Activated CD8-positive, alpha-beta memory T cell treated with anti-CD3 and anti-CD28 coated beads, Interleukin-2, amount 50 U/mL, for 1 hour (primary cell): ENCODE measurements around the gene PRR15L.
"Not testable (repeated sequence)": the region's sequence is repeated elsewhere in the genome, so short reads cannot be mapped to it uniquely, and the experiment has no call there.

ENCODE experiments used
- DNase-seq: peaks from one replicate; pipeline ENCODE4 v3.0.0-alpha.2; 2020; ENCODE audit errors: extremely low read depth

PRR15L gene

DNA sequence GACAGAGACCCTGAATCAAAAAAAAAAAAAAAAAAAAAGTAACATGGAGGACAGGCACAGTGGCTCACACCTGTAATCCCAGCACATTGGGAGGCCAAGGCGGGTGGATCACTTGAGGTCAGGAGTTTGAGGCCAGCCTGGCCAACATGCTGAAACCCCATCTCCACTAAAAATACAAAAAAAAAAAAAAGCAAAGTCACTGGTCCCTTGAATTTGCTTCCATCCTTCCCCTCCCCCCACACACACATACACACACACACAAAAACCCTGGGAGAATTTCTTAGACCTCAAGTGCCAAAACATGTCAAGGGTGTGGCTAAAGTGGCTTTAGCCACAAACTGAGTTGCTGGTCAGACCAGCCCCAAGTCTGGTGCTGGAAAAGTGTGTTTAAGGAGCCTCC lies 30.8 kb upstream of the PRR15L start:
- DNase-seq = not testable (repeated sequence)

DNA sequence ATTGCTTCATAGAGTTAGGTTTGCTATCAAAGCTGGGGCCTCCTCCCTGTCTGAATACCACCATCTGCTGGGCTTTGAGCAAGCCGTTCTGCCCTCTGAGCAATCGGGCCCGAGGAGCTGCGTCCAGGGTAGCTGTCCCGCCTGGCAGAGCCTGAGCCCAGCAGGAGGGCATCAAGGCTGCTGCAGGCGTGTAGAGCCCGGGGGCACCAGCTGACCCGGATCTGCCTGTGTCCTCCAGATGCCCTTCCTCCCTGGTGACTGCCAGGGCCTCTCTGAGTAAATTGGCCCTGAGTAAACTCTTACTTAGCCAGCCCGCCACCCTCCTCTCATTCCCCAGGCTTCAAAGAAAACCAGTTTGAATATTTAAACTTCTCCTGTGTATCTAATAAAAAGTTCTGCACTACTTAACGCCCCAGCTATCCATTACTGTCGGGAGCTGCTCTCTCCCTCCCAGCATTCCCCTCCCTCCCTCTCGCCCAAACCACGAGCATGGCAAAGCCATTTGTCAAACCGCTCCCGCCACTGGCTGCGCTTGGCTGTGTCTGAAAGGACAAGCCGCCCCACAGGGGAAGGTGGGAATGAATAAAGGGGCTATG lies 29.7 kb upstream of the PRR15L start:
- DNase-seq = no peak

GRCh38 chr17:47986520-47986919 lies 28.8 kb upstream of the PRR15L start:
- no peak for DNase-seq

GRCh38 chr17:47983492-47984223 lies 26.0 kb upstream of the PRR15L start:
- no peak for DNase-seq

GRCh38 chr17:47982645-47983390 lies 25.1 kb upstream of the PRR15L start:
- DNase-seq = no peak

DNA sequence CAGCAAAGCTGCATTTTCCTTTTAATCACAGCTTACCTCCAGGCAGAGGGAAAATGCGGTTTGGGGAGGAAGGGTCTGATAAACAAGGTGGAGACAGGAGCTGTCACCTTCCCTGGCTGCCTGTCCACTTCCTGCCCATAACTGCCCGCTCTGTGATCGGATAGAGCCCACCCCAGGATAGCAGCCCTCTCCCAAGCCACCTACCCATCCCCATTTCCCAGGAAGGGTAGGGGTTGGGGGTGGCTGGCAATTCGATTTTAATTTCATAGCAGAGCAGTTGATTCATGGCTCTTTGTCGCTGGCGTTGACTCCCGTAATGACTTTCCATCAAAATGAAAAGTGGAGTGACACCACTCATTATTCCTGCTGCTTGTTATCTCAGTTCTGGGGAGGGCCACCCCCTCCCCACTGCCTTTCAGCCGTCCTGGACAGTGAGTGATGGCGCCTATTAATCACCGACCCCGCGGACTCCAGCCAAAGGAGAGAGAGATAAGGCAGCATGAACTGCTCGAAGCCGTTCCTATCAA lies 24.5 kb upstream of the PRR15L start:
- DNase-seq = no peak

DNA sequence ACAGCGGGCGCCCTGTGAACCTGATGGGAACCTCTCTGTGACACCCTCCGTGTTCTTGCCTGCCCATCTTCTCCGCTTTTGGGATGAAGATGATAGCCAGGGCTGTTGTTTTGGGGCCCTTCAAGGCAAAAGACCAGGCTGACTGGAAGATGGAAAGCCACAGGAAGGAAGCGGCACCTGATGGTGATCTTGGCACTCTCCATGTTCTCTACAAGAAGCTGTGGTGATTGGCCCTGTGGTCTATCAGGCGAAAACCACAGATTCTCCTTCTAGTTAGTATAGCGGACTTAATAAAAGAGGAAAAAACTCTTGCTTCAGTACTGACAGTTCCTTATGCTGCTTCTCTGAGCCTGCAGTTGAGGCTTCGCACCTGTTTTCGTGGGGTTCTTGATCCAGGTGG lies 23.8 kb upstream of the PRR15L start:
- DNase-seq = no peak

DNA sequence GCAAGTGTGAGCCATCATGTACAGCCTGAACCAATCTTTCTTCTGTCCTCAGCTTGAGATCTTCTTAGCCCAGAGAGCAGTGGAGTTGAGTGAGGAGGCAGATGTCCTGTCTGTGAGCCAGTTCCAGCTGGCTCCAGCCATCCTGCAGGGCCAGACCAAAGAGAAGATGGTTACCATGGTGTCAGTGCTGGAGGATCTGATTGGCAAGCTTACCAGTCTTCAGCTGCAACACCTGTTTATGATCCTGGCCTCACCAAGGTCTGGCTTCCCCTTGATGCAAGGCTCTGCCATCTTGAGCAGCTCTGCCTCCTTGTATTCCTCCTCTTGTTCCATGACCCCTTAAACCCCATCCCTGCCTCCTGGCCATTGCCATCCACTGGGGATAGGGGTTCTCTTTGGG lies 22.9 kb upstream of the PRR15L start:
- no peak for DNase-seq

DNA sequence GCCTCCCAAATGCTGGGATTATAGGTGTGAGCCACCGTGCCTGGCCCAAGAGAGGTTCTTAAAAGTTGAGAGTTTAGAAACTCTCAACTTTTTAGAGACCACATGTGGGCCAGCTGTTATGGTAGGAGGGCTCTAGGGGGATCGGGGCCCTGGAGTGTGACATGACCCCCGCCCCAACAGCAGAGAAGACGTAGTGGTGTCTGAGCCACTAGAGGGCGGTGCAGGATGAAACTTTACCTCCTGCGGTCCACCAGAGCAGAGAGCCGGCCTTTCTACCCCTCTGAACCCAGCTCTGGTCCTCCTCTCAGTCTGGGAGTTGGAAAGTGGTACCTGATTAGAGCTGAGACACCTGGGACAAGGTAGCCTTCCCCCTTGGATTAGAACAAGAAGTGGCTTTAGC lies 20.6 kb upstream of the PRR15L start:
- no peak for DNase-seq

- DNase-seq = no peak
Measured at GRCh38 chr17:47975823-47976205, 18.1 kb upstream of the PRR15L start.

DNA sequence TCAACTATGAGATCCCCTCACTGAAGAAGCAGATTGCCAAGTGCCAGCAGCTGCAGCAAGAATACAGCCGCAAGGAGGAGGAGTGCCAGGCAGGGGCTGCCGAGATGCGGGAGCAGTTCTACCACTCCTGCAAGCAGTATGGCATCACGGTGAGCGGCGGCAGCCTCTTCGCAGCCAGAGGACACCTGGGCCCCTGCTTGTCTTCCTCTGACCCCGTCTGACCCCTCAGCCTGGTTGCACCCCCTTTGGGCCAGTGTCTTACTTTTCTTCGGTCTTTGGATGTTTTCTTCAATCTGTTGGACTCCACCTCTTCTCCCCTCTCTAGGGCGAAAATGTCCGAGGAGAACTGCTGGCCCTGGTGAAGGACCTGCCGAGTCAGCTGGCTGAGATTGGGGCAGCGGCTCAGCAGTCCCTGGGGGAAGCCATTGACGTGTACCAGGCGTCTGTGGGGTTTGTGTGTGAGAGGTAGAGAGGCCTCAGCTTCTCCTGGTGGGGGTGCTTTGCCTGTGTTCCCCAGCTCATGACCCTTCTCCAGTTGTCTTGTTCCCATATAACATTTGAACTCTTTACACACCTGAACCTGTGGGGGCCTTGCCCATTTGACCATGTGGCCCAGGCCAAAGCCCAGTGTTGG lies 17.6 kb upstream of the PRR15L start:
- DNase-seq = no peak

- no peak for DNase-seq
Measured at GRCh38 chr17:47973541-47973940, 15.9 kb upstream of the PRR15L start.

- DNase-seq = peak; percentile 95
Measured at GRCh38 chr17:47970725-47971499, 13.2 kb upstream of the PRR15L start, which contains the start of gene CDK5RAP3. Gene CDK5RAP3, plus strand, starts transcription at chr17:47971113. Its CDS starts 34 bp downstream, at chr17:47971147.

GRCh38 chr17:47969930-47970724 lies 12.4 kb upstream of the PRR15L start:
- DNase-seq = no peak

- no peak for DNase-seq
Measured at GRCh38 chr17:47968836-47969235, 11.2 kb upstream of the PRR15L start.

DNA sequence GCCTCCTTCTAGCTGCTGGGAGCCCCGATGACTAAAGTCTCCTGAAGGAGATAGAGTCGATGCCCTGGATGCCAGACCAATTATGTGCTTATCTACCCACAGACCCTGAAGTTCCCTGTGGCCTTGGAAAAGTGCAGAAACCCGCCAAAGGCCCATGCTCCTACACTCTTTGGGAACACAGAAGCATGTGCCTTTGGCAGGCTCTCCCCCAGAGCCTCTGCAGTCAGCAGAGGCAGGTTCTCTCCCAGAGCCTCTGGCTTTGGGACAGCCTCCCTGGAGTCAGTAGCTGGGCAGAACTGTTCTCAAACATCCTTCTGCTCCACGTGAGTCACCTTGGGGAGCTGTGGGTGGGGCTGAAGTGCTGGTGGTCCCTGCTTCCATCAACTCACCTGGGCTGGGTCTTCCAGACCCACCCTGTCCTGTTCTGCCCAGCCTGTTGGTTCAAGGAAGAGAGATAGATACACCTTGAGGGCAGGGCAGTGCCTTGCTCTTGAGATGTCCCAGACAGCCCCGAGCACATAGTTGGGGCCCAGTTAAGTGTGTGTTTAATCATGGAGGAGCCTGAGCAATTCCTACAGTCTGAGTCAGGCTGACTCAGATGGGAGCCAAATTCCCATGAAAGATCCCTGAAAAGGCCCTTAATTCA lies 10.0 kb upstream of the PRR15L start:
- DNase-seq = no peak

DNA sequence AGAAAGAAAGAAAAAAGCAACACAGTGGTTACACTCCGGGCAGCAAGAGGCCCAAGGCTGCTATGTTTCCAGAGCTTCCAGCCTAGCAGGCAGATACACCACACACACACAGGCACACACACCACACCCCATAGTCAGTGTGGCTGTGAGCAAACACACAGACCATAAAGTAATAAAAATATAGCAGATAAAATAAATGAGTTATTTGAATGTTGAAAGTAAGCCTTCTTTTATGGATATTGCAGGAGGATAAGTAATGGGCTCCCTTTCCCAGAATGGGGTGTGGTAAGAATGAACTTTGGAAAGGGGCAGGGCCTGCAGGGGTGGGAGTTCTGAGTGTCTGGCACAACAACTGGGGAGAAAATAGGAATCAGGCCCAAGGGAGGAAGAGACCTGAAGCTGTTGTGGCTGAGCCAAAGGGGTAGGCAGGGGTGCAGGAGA lies 8.4 kb upstream of the PRR15L start:
- DNase-seq = no peak

DNA sequence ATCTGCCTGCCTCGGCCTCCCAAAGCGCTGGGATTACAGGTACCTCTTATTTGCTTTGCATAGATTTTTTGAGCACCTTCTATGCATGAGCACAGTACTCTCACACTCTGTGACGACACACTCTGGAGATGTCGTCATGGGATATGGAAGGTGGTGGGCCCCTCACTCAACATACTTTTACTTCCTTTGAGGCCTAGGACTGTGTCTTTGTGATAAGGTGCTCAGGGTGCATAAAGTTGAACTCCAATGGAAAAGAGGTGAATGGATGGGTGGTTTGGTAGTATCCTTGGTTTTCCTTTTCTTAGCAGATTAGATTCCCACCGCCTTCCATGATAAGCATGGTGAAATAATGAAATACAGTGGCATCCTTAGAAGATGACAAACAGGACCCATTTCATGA lies 7.2 kb upstream of the PRR15L start:
- DNase-seq = no peak

- DNase-seq = no peak
Measured at GRCh38 chr17:47962901-47963300, 5.2 kb upstream of the PRR15L start.

DNA sequence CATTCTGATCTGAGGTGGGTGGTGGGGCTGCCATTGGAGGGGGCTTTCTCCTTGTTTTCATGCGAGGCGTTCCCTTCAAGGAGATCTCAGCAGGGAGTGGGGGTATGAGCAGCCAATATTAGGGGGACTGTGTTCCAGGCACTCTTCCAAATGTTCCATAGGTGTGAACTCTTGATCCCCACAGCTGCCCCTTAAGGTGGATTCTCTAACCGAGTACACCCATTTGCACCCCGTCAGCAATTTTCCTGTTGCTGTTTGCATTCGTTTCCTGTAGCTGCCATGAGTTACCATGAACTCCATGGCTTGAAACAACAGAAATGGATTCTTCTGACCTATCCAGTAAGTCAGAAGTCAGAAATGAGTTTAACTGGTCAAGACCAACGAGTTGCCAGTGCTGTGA lies 3.7 kb upstream of the PRR15L start:
- DNase-seq = no peak
